ENCODE results near the gene SDF4. TPM values are rescaled to one million over a fixed set of nuclear protein-coding genes. Genes with fewer than 3 reads are reported as not detected.

The SDF4 gene
- total and polyA plus RNA-seq, 11 donors: 102 to 212 (median 120) TPM

- Histone ChIP-seq H3K4me3 (no peak overlapping the region), H3K27me3 (peaks cover 0 to 52% (median 21%) of the 10 kb centered on the region in 9 donors), H3K4me1 (peaks cover 0 to 14% (median 0%) of the 10 kb centered on the region in 12 donors), H3K36me3 (no peaks in the 10 kb centered on the region), H3K9me3 (no peaks in the 10 kb centered on the region), H3K27ac (no peak overlapping the region)
- DNase-seq (peak in 4 of 5 donors; percentile 4 to 61 (median 18)), ATAC-seq (no peak)
- TF ChIP-seq POLR2A (IDR thresholded peaks at IDR 0.05): no peak
- TF ChIP-seq CTCF (IDR thresholded peaks at IDR 0.05): no peak
- intact Hi-C loops (cut with DNase I): no loop called here
- WGBS, 4 donors: 74 to 77% (median 76%) methylated on average over 14 to 51 of the region's 51 CpGs
Observed at GRCh38 chr1:1179983-1180861, 51.6 kb downstream of the SDF4 start.

- TF ChIP-seq CTCF (IDR thresholded peaks at IDR 0.05) (no peak), POLR2A (IDR thresholded peaks at IDR 0.05) (no peak)
- Histone ChIP-seq H3K4me3 (no peak overlapping the region), H3K27ac (no peak overlapping the region), H3K4me1 (peaks cover 0 to 14% (median 0%) of the 10 kb centered on the region in 12 donors), H3K36me3 (no peaks in the 10 kb centered on the region), H3K9me3 (no peaks in the 10 kb centered on the region), H3K27me3 (peaks cover 0 to 56% (median 25%) of the 10 kb centered on the region in 9 donors)
- intact Hi-C loops (cut with DNase I): no loop called here
- ATAC-seq (no peak), DNase-seq (peak in 4 of 5 donors; percentile 6 to 53 (median 22))
- WGBS, 4 donors: 78 to 96% (median 82%) methylated on average over 11 to 25 of the region's 25 CpGs
Observed at GRCh38 chr1:1179346-1179982, 52.3 kb downstream of the SDF4 start.

GRCh38 chr1:1178794-1179331 lies 52.9 kb downstream of the SDF4 start:
- intact Hi-C loops (cut with DNase I): no loop called here
- WGBS, 4 donors: 79 to 88% (median 84%) methylated on average over 16 to 32 of the region's 32 CpGs
- no peak overlapping the region for H3K27ac ChIP-seq
- H3K4me1 ChIP-seq: peaks cover 0 to 17% (median 0%) of the 10 kb centered on the region in 12 donors
- no peak for TF ChIP-seq CTCF (IDR thresholded peaks at IDR 0.05)
- no peak for TF ChIP-seq POLR2A (IDR thresholded peaks at IDR 0.05)
- no peak for ATAC-seq
- DNase-seq: peak in 4 of 5 donors; percentile 4 to 48 (median 10)
- no peak overlapping the region for H3K4me3 ChIP-seq
- H3K9me3 ChIP-seq: no peaks in the 10 kb centered on the region
- H3K36me3 ChIP-seq: no peaks in the 10 kb centered on the region
- peaks cover 5 to 62% (median 30%) of the 10 kb centered on the region in 9 donors for H3K27me3 ChIP-seq

All from heart left ventricle (tissue), 16 donors.